B cell (primary cell): ENCODE measurements around the gene ASTN2. TPM values are rescaled to one million over a fixed set of nuclear protein-coding genes. Genes with fewer than 3 reads are reported as not detected.

Experiments used
- ATAC-seq: fragments of 200-7000 bp; cut with Tn5 transposase; one replicate; pipeline ENCODE4 v1.10.0; 2021; ENCODE audit warnings: low read depth, mild to moderate bottlenecking, moderate number of reproducible peaks, moderate library complexity
- CTCF ChIA-PET: fragments of 350-600 bp; sonication (Branson Sonifier 250); formaldehyde crosslinking; loops from one replicate; lab custom pipeline; 2021; ENCODE audit warnings: antibody characterized with exemption, inconsistent platforms; lab: Charles Lee
- POLR2A ChIA-PET: fragments of 350-600 bp; sonication (Branson Sonifier 250); formaldehyde crosslinking; loops from one replicate; lab custom pipeline; 2021; ENCODE audit warnings: antibody characterized with exemption; lab: Charles Lee
- DNase-seq: peaks from one replicate; pipeline ENCODE4 v3.0.0; 2013
- H2AFZ ChIP-seq: 2 replicates; pipeline ENCODE4 v1.6.1; 2012; ENCODE audit warnings: mild to moderate bottlenecking, low read depth, low read length; ENCODE audit not compliant: insufficient read depth, poor library complexity, severe bottlenecking
- H3K27ac ChIP-seq, 2 donors: 1 replicate in 1 of 2; 2 replicates in 1 of 2; pipeline ENCODE4 v1.5.1; 2012 to 2013; ENCODE audit warnings: low read length in 2 of 2, mild to moderate bottlenecking in 2 of 2, moderate library complexity in 1 of 2
- H3K27me3 ChIP-seq, 4 experiments: fragments of 200-600 bp in 1 of 4; sonication (generic) in 1 of 4; replicated peaks in 1 of 4; 1 replicate in 2 of 4; 2 replicates in 2 of 4; pipeline versions ENCODE4 v1.6.1 to v1.7.0; 2013 to 2016; ENCODE audit warnings: low read length in 3 of 4, mild to moderate bottlenecking in 2 of 4, mixed read lengths in 1 of 4, moderate library complexity in 1 of 4; ENCODE audit not compliant: insufficient read depth in 4 of 4, control insufficient read depth in 3 of 4; ENCODE audit errors: control extremely low read depth in 1 of 4
- H3K36me3 ChIP-seq, 2 experiments: replicated peaks in 1 of 2; 1 replicate in 1 of 2; 2 replicates in 1 of 2; pipeline versions ENCODE4 v1.6.1 to v1.7.1; 2013; ENCODE audit warnings: low read length in 1 of 2; ENCODE audit not compliant: insufficient read depth in 2 of 2, control insufficient read depth in 1 of 2; ENCODE audit errors: control extremely low read depth in 1 of 2, extremely low read depth in 1 of 2
- H3K4me1 ChIP-seq, 2 donors: fragments of 200-600 bp in 1 of 2; sonication (generic) in 1 of 2; 1 replicate in 1 of 2; 2 replicates in 1 of 2; pipeline versions ENCODE4 v1.5.1 to v1.6.1; 2013 to 2017; ENCODE audit warnings: low read length in 2 of 2; ENCODE audit not compliant: control insufficient read depth in 2 of 2, insufficient read depth in 2 of 2
- H3K4me2 ChIP-seq: replicated peaks from 2 replicates; pipeline ENCODE3; 2012; ENCODE audit warnings: mild to moderate bottlenecking, low read depth, low read length; ENCODE audit not compliant: poor library complexity, severe bottlenecking
- H3K4me3 ChIP-seq, 5 experiments: fragments of 200-600 bp in 1 of 5; sonication (generic) in 1 of 5; 1 replicate in 3 of 5; 2 replicates in 2 of 5; pipeline versions ENCODE4 v1.5.1 to v1.7.0; 2011 to 2016; ENCODE audit warnings: low read length in 4 of 5, mild to moderate bottlenecking in 4 of 5, low read depth in 2 of 5, control low read depth in 1 of 5, moderate library complexity in 1 of 5; ENCODE audit not compliant: insufficient read depth in 1 of 5; ENCODE audit errors: control extremely low read depth in 1 of 5, extremely low read depth in 1 of 5
- H3K79me2 ChIP-seq: fragments of 200-600 bp; sonication (generic); one replicate; pipeline ENCODE4 v1.6.0; 2016; ENCODE audit warnings: low read length; ENCODE audit not compliant: control insufficient read depth, insufficient read depth
- H3K9ac ChIP-seq: fragments of 200-600 bp; sonication (generic); 2 replicates; pipeline ENCODE4 v1.6.1; 2017; ENCODE audit warnings: mild to moderate bottlenecking, low read length, moderate library complexity
- H3K9me3 ChIP-seq, 3 donors: one replicate each; pipeline versions ENCODE4 v1.6.1 to v1.7.1; 2013; ENCODE audit warnings: low read length in 2 of 3; ENCODE audit not compliant: control insufficient read depth in 2 of 3, insufficient read depth in 1 of 3; ENCODE audit errors: control extremely low read depth in 1 of 3
- H4K20me1 ChIP-seq: 2 replicates; pipeline ENCODE4 v1.6.0; 2012; ENCODE audit warnings: mild to moderate bottlenecking, low read length; ENCODE audit not compliant: insufficient read depth, control insufficient read depth, poor library complexity, severe bottlenecking
- H3K27ac Mint-ChIP-seq: one replicate; pipeline ENCODE4 v1.8.0; 2021; ENCODE audit warnings: mixed read lengths
- H3K27me3 Mint-ChIP-seq: one replicate; pipeline ENCODE4 v1.8.0; 2021; ENCODE audit warnings: mixed read lengths
- H3K4me1 Mint-ChIP-seq: one replicate; pipeline ENCODE4 v1.8.0; 2021; ENCODE audit warnings: mixed read lengths
- H3K4me3 Mint-ChIP-seq: one replicate; pipeline ENCODE4 v1.8.0; 2021; ENCODE audit warnings: mixed read lengths
- H3K9me3 Mint-ChIP-seq: one replicate; pipeline ENCODE4 v1.8.0; 2022; ENCODE audit warnings: mixed read lengths; ENCODE audit not compliant: insufficient read depth
- CTCF ChIP-seq: fragments of 200-600 bp; IDR thresholded peaks from one replicate; pipeline ENCODE4 v1.8.0; 2022; ENCODE audit warnings: antibody characterized with exemption, mild to moderate bottlenecking
- EZH2 ChIP-seq: IDR thresholded peaks from 2 replicates; pipeline ENCODE4 v1.6.1; 2012; ENCODE audit warnings: borderline replicate concordance, low read depth, mild to moderate bottlenecking, moderate library complexity, low read length; ENCODE audit not compliant: insufficient read depth, poor library complexity, severe bottlenecking
- WGBS: methylation state at CpG from one replicate; pipeline ENCODE4 v1.1.5; 2013; ENCODE audit warnings: missing lambda C conversion rate; ENCODE audit not compliant: insufficient coverage; 5-methylcytosine and 5-hydroxymethylcytosine counted together
- intact Hi-C: fragments of 100-400 bp; cut with micrococcal nuclease; formaldehyde crosslinking; loops from one replicate; pipeline ENCODE4 v1.10.0; 2022
- polyA plus RNA-seq: library from polyadenylated mRNA; depleted of rRNA; stranded (reverse); fragments of >200 nt; gene quantifications from 2 replicates; pipeline ENCODE4 v1.2.3, GENCODE V29; 2012
- total RNA-seq, 2 donors: library from RNA; stranded (reverse); fragments of 120-200 nt in 1 of 2; gene quantifications; 1 replicate in 1 of 2; 2 replicates in 1 of 2; pipeline versions ENCODE4 v1.2.3 to v1.2.4, GENCODE V29; 2013 to 2022

ASTN2 gene
- total and polyA plus RNA-seq, 2 donors (not counting 1 experiment from before 2014, with no cell fraction given) = 1.2 to 3.6 TPM

- H3K4me1 Mint-ChIP-seq = no peaks in the 10 kb centered on the region
- Histone ChIP-seq H3K36me3 (no peaks in the 10 kb centered on the region), H4K20me1 (no peaks in the 10 kb centered on the region), H3K27ac (no peak overlapping the region), H2AFZ (no peak overlapping the region), H3K9ac (no peak overlapping the region), H3K27me3 (no peaks in the 10 kb centered on the region), H3K79me2 (no peaks in the 10 kb centered on the region), H3K4me2 (no peak overlapping the region), H3K9me3 (no peaks in the 10 kb centered on the region), H3K4me3 (no peak overlapping the region), H3K4me1 (no peaks in the 10 kb centered on the region)
- no peaks in the 10 kb centered on the region for H3K9me3 Mint-ChIP-seq
- CTCF ChIA-PET = no interaction called here
- intact Hi-C loops = no loop called here
- POLR2A ChIA-PET = no interaction called here
- no peak for ATAC-seq
- H3K27me3 Mint-ChIP-seq = peaks cover 4% of the 10 kb centered on the region
- H3K27ac Mint-ChIP-seq = no peak overlapping the region
- no CpG with 5 or more reads among the region's 1 CpG for WGBS
- no peak for DNase-seq
- H3K4me3 Mint-ChIP-seq = no peak overlapping the region
- TF ChIP-seq CTCF = no peak
- TF ChIP-seq EZH2 = no peak
Measured at GRCh38 chr9:116791326-116791725, 623.5 kb downstream of the ASTN2 start.

GRCh38 chr9:116789081-116789480 lies 625.8 kb downstream of the ASTN2 start:
- Histone ChIP-seq H2AFZ (no peak overlapping the region), H3K4me2 (no peak overlapping the region), H3K9me3 (no peaks in the 10 kb centered on the region), H3K36me3 (no peaks in the 10 kb centered on the region), H3K4me1 (no peaks in the 10 kb centered on the region), H3K27me3 (no peaks in the 10 kb centered on the region), H3K27ac (no peak overlapping the region), H3K79me2 (no peaks in the 10 kb centered on the region), H3K4me3 (no peak overlapping the region), H4K20me1 (no peaks in the 10 kb centered on the region), H3K9ac (no peak overlapping the region)
- no peak for TF ChIP-seq CTCF
- TF ChIP-seq EZH2 = no peak
- WGBS = 20% methylated on average over 1 of the region's 3 CpGs
- H3K4me1 Mint-ChIP-seq = no peaks in the 10 kb centered on the region
- DNase-seq (no peak), ATAC-seq (no peak)
- no peaks in the 10 kb centered on the region for H3K9me3 Mint-ChIP-seq
- peaks cover 16% of the 10 kb centered on the region for H3K27me3 Mint-ChIP-seq
- ChIA-PET POLR2A (no interaction called here), CTCF (no interaction called here)
- no peak overlapping the region for H3K27ac Mint-ChIP-seq
- intact Hi-C loops = no loop called here
- H3K4me3 Mint-ChIP-seq = no peak overlapping the region
